ENCODE results near the gene GFRA1. TPM values are rescaled to one million over a fixed set of nuclear protein-coding genes. Genes with fewer than 3 reads are reported as not detected.
"Not testable (repeated sequence)": the region's sequence is repeated elsewhere in the genome, so short reads cannot be mapped to it uniquely, and the experiment has no call there.

The GFRA1 gene
- total and polyA plus RNA-seq, 10 donors = 0.52 to 36.5 (median 4.5) TPM

DNA sequence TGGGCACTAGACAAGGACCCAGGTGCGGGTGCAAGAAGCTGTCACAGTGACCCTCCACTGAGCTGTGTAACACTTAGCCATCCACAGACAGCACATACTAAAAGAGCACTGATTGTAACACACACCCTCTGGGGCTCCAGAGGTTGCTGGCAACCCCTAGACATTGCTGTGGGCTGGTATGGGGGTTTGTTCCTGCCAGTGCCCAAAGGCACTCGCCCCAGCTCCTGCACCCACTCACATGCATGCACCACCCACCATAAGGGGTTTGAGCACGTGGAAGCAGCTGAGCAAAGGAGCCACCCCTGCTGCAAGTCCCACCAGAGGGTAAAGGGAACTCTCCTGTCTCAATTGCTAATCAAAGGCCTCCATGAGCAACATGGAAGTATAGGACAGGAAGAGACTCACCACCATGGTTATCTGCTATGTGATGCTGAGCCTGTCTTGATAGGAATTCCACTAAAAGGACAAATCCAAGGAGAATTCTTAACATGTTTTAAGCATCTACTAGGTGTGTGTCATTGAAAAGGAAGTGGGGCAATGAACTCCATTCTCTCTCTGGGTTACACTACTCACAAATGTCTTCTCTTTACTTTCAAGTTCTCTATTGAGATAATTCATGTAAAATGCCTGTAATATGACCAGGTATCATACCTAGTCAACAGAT is 103.1 kb downstream of the GFRA1 start:
- WGBS, 5 donors = 74 to 83% (median 78%) methylated on average over 1 to 3 of the region's 3 CpGs
- intact Hi-C loops (cut with DNase I; ENCODE audit: low total_unique reads) = no loop called here
- TF ChIP-seq, protein P1, sequence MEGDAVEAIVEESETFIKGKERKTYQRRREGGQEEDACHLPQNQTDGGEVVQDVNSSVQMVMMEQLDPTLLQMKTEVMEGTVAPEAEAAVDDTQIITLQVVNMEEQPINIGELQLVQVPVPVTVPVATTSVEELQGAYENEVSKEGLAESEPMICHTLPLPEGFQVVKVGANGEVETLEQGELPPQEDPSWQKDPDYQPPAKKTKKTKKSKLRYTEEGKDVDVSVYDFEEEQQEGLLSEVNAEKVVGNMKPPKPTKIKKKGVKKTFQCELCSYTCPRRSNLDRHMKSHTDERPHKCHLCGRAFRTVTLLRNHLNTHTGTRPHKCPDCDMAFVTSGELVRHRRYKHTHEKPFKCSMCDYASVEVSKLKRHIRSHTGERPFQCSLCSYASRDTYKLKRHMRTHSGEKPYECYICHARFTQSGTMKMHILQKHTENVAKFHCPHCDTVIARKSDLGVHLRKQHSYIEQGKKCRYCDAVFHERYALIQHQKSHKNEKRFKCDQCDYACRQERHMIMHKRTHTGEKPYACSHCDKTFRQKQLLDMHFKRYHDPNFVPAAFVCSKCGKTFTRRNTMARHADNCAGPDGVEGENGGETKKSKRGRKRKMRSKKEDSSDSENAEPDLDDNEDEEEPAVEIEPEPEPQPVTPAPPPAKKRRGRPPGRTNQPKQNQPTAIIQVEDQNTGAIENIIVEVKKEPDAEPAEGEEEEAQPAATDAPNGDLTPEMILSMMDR (IDR thresholded peaks at IDR 0.05 in 8 of 11, conservative IDR thresholded peaks at IDR 0.05 in 3 of 11) = no peak
- no peak for TF ChIP-seq POLR2AphosphoS5 (IDR thresholded peaks at IDR 0.05)
- H3K27me3 ChIP-seq (replicated peaks in 1 of 7) = no peaks in the 10 kb centered on the region
- no peaks in the 10 kb centered on the region for H3K36me3 ChIP-seq
- H3K4me3 ChIP-seq = no peak overlapping the region
- no peak overlapping the region for H3K27ac ChIP-seq
- DNase-seq = no peak
- peaks cover 0 to 19% (median 3%) of the 10 kb centered on the region in 8 donors for H3K9me3 ChIP-seq
- no peaks in the 10 kb centered on the region for H3K4me1 ChIP-seq

DNA sequence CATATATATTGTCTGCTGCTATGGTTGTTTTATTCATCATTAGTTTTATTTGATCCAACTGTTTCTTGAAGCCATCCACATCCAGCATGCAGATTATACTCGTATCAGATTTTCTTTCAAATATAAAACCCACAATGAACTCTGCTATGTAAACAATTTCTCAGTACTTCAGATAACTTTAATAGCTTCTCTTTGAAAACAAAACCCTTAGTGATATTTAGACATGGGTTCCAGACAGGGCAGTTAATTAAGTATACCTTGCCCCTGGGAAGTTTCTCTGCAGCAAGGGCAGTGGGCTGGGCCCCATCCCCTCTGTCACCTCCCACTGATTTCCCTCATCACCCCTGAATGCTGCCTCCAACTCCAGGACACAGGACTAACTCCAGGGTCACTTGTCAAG is 104.3 kb downstream of the GFRA1 start:
- Histone ChIP-seq H3K27ac (no peak overlapping the region), H3K4me1 (no peaks in the 10 kb centered on the region), H3K4me3 (no peak overlapping the region), H3K27me3 (replicated peaks in 1 of 7) (no peaks in the 10 kb centered on the region), H3K9me3 (peaks cover 0 to 19% (median 3%) of the 10 kb centered on the region in 8 donors), H3K36me3 (no peaks in the 10 kb centered on the region)
- WGBS, 5 donors = 76 to 92% (median 82%) methylated on average over 1 of the region's 1 CpG
- TF ChIP-seq POLR2AphosphoS5 (IDR thresholded peaks at IDR 0.05) = no peak
- TF ChIP-seq POLR2A (IDR thresholded peaks at IDR 0.05) = no peak
- TF ChIP-seq, protein P1 (IDR thresholded peaks at IDR 0.05 in 8 of 11, conservative IDR thresholded peaks at IDR 0.05 in 3 of 11) = no peak
- no peak for DNase-seq
- intact Hi-C loops (cut with DNase I; ENCODE audit: low total_unique reads) = no loop called here

DNA sequence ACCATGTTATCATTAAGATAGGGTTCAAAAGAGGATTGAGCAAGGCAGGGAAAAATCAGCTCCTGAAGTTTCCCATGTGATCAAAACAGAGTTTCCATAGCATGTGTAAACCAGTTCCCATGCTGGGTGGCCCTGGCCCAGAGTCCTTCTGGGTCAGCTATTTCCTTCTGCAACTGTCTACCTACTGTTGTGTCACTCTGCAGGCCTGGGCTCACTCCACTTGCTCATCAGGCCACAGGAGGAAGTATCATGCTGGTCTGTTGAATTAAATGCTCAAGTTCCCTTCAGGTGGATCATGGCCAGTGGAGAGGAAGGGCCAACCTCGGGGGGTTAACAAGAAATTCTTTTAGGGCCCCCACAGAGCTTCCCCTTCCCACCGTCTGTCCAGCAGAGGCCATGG is 104.7 kb downstream of the GFRA1 start:
- Histone ChIP-seq H3K4me3 (no peak overlapping the region), H3K27me3 (replicated peaks in 1 of 7) (no peaks in the 10 kb centered on the region), H3K36me3 (no peaks in the 10 kb centered on the region), H3K4me1 (no peaks in the 10 kb centered on the region), H3K27ac (no peak overlapping the region), H3K9me3 (peaks cover 0 to 19% (median 3%) of the 10 kb centered on the region in 8 donors)
- WGBS, 5 donors = 27 to 51% (median 35%) methylated on average over 2 of the region's 2 CpGs
- TF ChIP-seq, protein P1 (IDR thresholded peaks at IDR 0.05 in 8 of 11, conservative IDR thresholded peaks at IDR 0.05 in 3 of 11) = no peak
- no peak for TF ChIP-seq POLR2AphosphoS5 (IDR thresholded peaks at IDR 0.05)
- TF ChIP-seq POLR2A (IDR thresholded peaks at IDR 0.05) = no peak
- intact Hi-C loops (cut with DNase I; ENCODE audit: low total_unique reads) = no loop called here
- DNase-seq = no peak

DNA sequence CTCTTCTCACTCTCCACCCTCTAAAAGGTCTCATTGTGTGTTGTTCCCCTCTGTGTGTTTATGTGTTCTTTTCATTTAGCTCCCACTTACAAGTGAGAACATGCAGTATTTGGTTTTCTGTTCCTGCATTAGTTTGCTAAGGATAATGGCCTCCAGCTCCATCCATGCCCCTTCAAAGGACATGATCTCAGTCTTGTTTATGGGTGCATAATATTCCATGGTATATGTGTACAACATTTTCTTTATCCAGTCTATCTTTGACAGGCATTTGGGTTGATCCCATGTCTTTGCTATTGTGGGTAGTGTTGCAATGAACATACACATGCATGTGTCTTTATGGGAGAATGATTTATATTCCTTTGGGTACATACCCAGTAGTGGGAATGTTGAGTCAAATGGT is 107.1 kb downstream of the GFRA1 start:
- H3K27ac ChIP-seq; H3K27me3 ChIP-seq (replicated peaks in 1 of 7); DNase-seq; intact Hi-C loops (cut with DNase I; ENCODE audit: low total_unique reads); H3K4me1 ChIP-seq; H3K4me3 ChIP-seq; H3K36me3 ChIP-seq: not testable (repeated sequence)
- peaks cover 0 to 19% (median 3%) of the 10 kb centered on the region in 8 donors for H3K9me3 ChIP-seq

DNA sequence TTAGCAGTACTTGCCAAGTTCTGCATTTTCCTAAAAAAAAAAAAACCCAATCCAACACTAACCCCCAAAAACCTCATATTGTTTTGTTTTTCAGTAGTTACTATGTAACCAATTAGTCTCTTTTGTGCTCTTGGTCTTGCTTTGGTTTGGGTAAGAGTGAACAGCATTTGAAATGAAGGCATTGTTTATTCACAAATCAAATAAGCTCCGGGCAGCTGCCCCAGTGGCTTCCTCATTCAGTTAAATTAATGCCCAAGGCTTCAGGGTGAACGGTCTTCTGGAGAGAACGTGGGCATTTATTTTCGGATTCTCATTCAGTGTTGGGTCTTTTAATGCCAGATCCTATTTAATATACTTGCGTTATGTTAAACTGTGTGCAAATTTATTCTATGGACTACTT is 108.7 kb downstream of the GFRA1 start:
- DNase-seq = no peak
- Histone ChIP-seq H3K27me3 (replicated peaks in 1 of 7) (no peaks in the 10 kb centered on the region), H3K4me3 (no peak overlapping the region), H3K27ac (no peak overlapping the region), H3K9me3 (peaks cover 0 to 8% (median under 1%) of the 10 kb centered on the region in 8 donors), H3K4me1 (no peaks in the 10 kb centered on the region), H3K36me3 (no peaks in the 10 kb centered on the region)
- intact Hi-C loops (cut with DNase I; ENCODE audit: low total_unique reads) = no loop called here
- TF ChIP-seq, protein P1 (IDR thresholded peaks at IDR 0.05 in 8 of 11, conservative IDR thresholded peaks at IDR 0.05 in 3 of 11) = no peak
- TF ChIP-seq POLR2AphosphoS5 (IDR thresholded peaks at IDR 0.05) (no peak), POLR2A (IDR thresholded peaks at IDR 0.05) (no peak)
- 69 to 86% (median 73%) methylated on average over 5 of the region's 5 CpGs for WGBS, 5 donors

Measured in spleen (tissue), 11 donors.